Measurements from ENCODE around the gene HSPA14. TPM values are rescaled to one million over a fixed set of nuclear protein-coding genes. Genes with fewer than 3 reads are reported as not detected.

Gene HSPA14
- total RNA-seq, 1 donor from 2014 or later: 26.3 TPM

DNA sequence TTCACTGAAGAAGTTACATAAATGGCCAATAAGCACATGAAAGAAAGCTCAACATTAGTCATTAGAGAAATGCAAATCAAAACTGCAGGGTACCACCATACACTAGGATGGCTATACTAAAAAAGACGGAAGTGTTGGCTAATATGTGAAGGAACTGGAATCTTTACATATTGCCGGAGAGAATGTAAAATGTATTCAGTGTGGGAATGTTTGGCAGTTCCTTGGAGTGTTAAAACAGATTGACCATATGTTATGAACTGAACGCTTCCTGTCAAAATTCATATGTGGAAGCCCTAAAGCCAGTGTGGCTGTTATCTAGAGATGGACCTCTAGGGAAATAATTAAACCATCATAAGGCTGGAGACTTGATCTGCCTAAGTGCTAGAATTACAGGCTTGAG is 73.7 kb downstream of the HSPA14 start:
- H3K4me3 ChIP-seq: no peak overlapping the region

DNA sequence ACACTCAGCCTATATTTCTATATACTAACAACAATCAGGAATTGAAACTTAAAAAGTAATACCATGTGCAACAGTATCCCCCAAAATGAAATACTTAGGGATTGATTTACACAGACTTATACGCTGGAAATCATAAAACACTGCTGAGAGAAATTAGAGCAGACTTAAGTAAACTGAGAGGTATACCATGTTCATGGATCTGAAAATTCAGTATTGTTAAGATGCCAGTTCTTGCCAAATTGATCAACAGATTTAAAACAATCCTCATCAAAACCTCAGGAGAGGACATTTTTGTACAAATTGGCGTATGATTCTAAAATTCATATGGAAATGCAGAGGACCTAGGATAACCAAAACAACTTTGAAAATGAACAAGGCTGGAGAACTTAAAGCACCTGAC is 78.5 kb downstream of the HSPA14 start:
- Histone ChIP-seq H3K4me3 (no peak overlapping the region), H3K9me3 (peaks cover 7 to 25% of the 10 kb centered on the region in 2 donors), H3K4me1 (no peaks in the 10 kb centered on the region), H3K36me3 (peaks cover 50 to 70% of the 10 kb centered on the region in 2 donors), H3K27ac (no peak overlapping the region), H3K27me3 (no peaks in the 10 kb centered on the region)
- TF ChIP-seq CTCF (IDR thresholded peaks at IDR 0.05): no peak
- intact Hi-C loops (cut with DNase I): no loop called here
- DNase-seq (ENCODE audit: low spot score in 2 of 2): no peak

More for the DNA sequence above, 73.7 kb downstream of the HSPA14 start:
- no peak for TF ChIP-seq CTCF (IDR thresholded peaks at IDR 0.05)
- DNase-seq (ENCODE audit: low spot score in 2 of 2): no peak
- Histone ChIP-seq H3K4me1 (no peaks in the 10 kb centered on the region), H3K27me3 (no peaks in the 10 kb centered on the region), H3K36me3 (peaks cover 39 to 59% of the 10 kb centered on the region in 2 donors), H3K9me3 (peaks cover 0 to 8% of the 10 kb centered on the region in 2 donors), H3K27ac (no peak overlapping the region)
- intact Hi-C loops (cut with DNase I): no loop called here

DNA sequence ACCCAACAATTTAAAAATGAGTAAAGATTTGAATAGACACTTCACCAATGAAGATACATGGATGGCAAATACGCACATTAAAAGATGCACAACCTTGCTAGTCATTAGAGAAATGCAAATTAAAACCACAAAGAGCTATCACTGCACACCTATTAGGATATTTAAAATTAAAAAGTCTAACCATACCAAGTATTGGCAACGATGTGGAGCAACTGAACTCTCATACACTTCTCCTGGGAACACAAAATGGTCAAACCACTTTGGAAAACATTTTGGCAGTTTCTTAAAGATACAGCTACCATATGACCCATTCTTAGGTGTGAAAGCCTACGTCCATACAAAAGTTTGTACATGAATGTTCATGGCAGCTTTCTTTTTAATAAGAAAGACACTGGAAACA is 79.7 kb downstream of the HSPA14 start:
- Histone ChIP-seq H3K27ac (no peak overlapping the region), H3K27me3 (no peaks in the 10 kb centered on the region), H3K36me3 (peaks cover 53 to 81% of the 10 kb centered on the region in 2 donors), H3K9me3 (peaks cover 7 to 25% of the 10 kb centered on the region in 2 donors), H3K4me1 (no peaks in the 10 kb centered on the region), H3K4me3 (no peak overlapping the region)
- DNase-seq (ENCODE audit: low spot score in 2 of 2): no peak
- no peak for TF ChIP-seq CTCF (IDR thresholded peaks at IDR 0.05)
- intact Hi-C loops (cut with DNase I): no loop called here

DNA sequence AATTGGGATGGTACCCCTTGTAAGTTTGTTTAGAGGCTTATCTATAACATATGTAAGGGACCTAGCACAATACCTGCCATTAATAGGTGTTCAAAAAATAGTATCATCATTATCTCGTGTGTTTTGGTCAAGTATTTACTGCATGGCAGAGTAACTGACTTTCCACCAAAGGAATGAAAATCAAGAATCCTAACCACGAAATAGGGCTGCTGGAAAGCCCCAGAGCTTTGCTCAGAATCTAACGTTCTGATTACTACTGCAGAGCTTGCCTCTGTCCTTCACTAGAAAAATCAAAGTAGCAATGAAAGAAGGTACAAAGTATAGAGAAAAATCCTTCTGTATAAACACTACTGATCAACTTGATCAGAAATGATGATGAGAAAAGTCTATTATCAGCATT is 80.9 kb downstream of the HSPA14 start:
- intact Hi-C loops (cut with DNase I): no loop called here
- H3K36me3 ChIP-seq: peaks cover 58 to 84% of the 10 kb centered on the region in 2 donors
- no peaks in the 10 kb centered on the region for H3K4me1 ChIP-seq

More for the DNA sequence above, 80.9 kb downstream of the HSPA14 start:
- no peak for TF ChIP-seq CTCF (IDR thresholded peaks at IDR 0.05)
- no peaks in the 10 kb centered on the region for H3K27me3 ChIP-seq
- no peak overlapping the region for H3K27ac ChIP-seq
- H3K9me3 ChIP-seq: peaks cover 7 to 25% of the 10 kb centered on the region in 2 donors
- no peak overlapping the region for H3K4me3 ChIP-seq
- no peak for DNase-seq (ENCODE audit: low spot score in 2 of 2)

Other genes starting within 250 kb of the HSPA14 start
- 3.7 TPM for gene FAM107B, start 63.4 kb upstream of the HSPA14 start, total RNA-seq
- gene CDNF, start 269 bp upstream of the HSPA14 start, total RNA-seq: not detected
- 0.64 TPM for gene MSANTD7, start within 50 bp of the HSPA14 start, total RNA-seq
- not detected for gene SUV39H2, start 40.6 kb downstream of the HSPA14 start, total RNA-seq
- 8.6 TPM for gene DCLRE1C, start 115.8 kb downstream of the HSPA14 start, total RNA-seq
- gene MEIG1, start 121.1 kb downstream of the HSPA14 start, total RNA-seq: not detected
- gene OLAH, start 205.6 kb downstream of the HSPA14 start, total RNA-seq: 3.7 TPM

All from ascending aorta (tissue), 2 donors.